Osteoblast (primary cell): Measurements from ENCODE around the gene PIP5K1B. TPM values are rescaled to one million over a fixed set of nuclear protein-coding genes. Genes with fewer than 3 reads are reported as not detected.

Experiments used
- DNase-seq: peaks from one replicate; pipeline ENCODE4 v3.0.0; 2011; ENCODE audit warnings: low spot score, mixed read lengths; ENCODE audit not compliant: insufficient read length; ENCODE audit errors: missing footprints
- H2AFZ ChIP-seq: 2 replicates; pipeline ENCODE4 v1.6.0; 2011; ENCODE audit warnings: mild to moderate bottlenecking, low read length
- H3K27ac ChIP-seq: 2 replicates; pipeline ENCODE4 v1.5.1; 2011; ENCODE audit warnings: mild to moderate bottlenecking, low read depth, low read length, moderate library complexity
- H3K27me3 ChIP-seq: 2 replicates; pipeline ENCODE4 v1.6.0; 2012; ENCODE audit warnings: mild to moderate bottlenecking, control low read depth, inconsistent platforms, low read length, moderate library complexity; ENCODE audit not compliant: insufficient read depth
- H3K36me3 ChIP-seq: 2 replicates; pipeline ENCODE4 v1.5.1; 2011; ENCODE audit warnings: mild to moderate bottlenecking, low read length, control low read depth, moderate library complexity; ENCODE audit not compliant: insufficient read depth
- H3K4me1 ChIP-seq: 2 replicates; pipeline ENCODE4 v1.5.1; 2011; ENCODE audit warnings: mild to moderate bottlenecking, low read length, control low read depth, moderate library complexity; ENCODE audit not compliant: insufficient read depth
- H3K4me2 ChIP-seq: 2 replicates; pipeline ENCODE4 v1.6.0; 2011; ENCODE audit warnings: mild to moderate bottlenecking, low read length; ENCODE audit not compliant: insufficient read depth
- H3K4me3 ChIP-seq: fragments of 200-600 bp; sonication (generic); 3 replicates; pipeline ENCODE4 v1.5.1; 2012; ENCODE audit warnings: mild to moderate bottlenecking, low read length, inconsistent platforms; ENCODE audit not compliant: insufficient read depth
- H3K79me2 ChIP-seq: 2 replicates; pipeline ENCODE4 v1.6.0; 2012; ENCODE audit warnings: mild to moderate bottlenecking, low read length, control low read depth, inconsistent platforms; ENCODE audit not compliant: insufficient read depth
- H3K9me3 ChIP-seq: 2 replicates; pipeline ENCODE4 v1.5.1; 2011; ENCODE audit warnings: low read depth, low read length, control low read depth
- H4K20me1 ChIP-seq: 2 replicates; pipeline ENCODE4 v1.6.0; 2012; ENCODE audit warnings: mild to moderate bottlenecking, low read length, control low read depth; ENCODE audit not compliant: insufficient read depth
- total RNA-seq: library from RNA; depleted of rRNA; stranded (reverse); fragments of >200 nt; gene quantifications from 2 replicates; pipeline ENCODE4 v1.2.3, GENCODE V29; 2012
- TF ChIP-seq, protein P1 (sequence below): IDR thresholded peaks from 2 replicates; pipeline ENCODE4 v1.5.1; 2011; ENCODE audit warnings: mild to moderate bottlenecking, low read depth, low read length, moderate library complexity; ENCODE audit errors: extremely low read depth

The PIP5K1B gene
- total RNA-seq, 1 donor: not detected

DNA sequence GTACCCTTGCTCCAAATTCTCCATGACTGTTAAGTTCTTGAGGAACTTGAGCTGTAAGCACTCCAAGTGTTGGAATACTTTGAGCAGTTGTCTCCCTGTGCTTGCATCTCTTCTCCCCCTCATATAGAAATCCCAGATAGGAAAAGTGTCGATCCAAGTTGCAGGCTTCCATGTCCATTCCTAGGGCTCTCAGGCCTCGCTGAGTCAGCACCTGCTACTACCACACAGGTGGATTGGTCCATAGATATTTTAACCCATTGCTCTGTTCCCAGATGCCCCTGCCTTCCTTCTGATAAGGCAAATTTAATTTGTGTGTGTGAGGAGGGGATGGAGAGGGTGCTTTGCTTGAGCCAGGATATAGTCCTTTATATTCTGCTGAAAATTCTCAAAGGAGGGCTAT is 95.8 kb downstream of the PIP5K1B start:
- H3K79me2 ChIP-seq: no peaks in the 10 kb centered on the region
- no peak for DNase-seq
- no peaks in the 10 kb centered on the region for H3K27me3 ChIP-seq
- TF ChIP-seq, protein P1, sequence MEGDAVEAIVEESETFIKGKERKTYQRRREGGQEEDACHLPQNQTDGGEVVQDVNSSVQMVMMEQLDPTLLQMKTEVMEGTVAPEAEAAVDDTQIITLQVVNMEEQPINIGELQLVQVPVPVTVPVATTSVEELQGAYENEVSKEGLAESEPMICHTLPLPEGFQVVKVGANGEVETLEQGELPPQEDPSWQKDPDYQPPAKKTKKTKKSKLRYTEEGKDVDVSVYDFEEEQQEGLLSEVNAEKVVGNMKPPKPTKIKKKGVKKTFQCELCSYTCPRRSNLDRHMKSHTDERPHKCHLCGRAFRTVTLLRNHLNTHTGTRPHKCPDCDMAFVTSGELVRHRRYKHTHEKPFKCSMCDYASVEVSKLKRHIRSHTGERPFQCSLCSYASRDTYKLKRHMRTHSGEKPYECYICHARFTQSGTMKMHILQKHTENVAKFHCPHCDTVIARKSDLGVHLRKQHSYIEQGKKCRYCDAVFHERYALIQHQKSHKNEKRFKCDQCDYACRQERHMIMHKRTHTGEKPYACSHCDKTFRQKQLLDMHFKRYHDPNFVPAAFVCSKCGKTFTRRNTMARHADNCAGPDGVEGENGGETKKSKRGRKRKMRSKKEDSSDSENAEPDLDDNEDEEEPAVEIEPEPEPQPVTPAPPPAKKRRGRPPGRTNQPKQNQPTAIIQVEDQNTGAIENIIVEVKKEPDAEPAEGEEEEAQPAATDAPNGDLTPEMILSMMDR: no peak
- H3K4me3 ChIP-seq: no peak overlapping the region
- H2AFZ ChIP-seq: no peak overlapping the region
- no peaks in the 10 kb centered on the region for H3K9me3 ChIP-seq
- no peak overlapping the region for H3K27ac ChIP-seq
- no peaks in the 10 kb centered on the region for H3K4me1 ChIP-seq
- H3K36me3 ChIP-seq: no peaks in the 10 kb centered on the region
- H3K4me2 ChIP-seq: no peak overlapping the region
- H4K20me1 ChIP-seq: no peaks in the 10 kb centered on the region

DNA sequence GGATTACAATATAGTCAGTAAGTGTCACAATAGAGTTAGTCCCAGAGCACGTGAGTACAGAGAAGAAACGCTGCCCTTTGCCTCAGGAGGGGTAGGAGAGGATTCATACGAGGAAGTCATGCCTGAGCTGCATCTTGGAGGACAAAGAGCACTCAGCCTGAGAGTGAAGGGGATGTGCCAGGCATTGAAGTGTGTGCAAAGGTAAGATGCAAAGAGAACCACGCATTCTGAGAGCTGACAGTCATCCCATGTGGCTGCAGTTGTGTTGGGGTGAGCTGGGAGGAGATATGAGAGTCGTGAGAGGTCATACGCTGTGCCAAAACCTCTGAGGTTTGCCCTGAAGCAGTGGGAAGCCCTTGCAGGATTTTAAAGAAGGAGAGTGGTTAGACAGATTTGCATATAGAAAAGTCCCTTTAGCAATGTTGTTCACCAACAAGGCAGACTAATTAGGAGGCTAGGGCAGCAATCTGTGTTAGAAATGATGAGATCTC is 97.5 kb downstream of the PIP5K1B start:
- Histone ChIP-seq H3K27ac (no peak overlapping the region), H4K20me1 (no peaks in the 10 kb centered on the region), H3K27me3 (no peaks in the 10 kb centered on the region), H2AFZ (no peak overlapping the region), H3K4me2 (no peak overlapping the region), H3K36me3 (no peaks in the 10 kb centered on the region), H3K4me1 (no peaks in the 10 kb centered on the region), H3K9me3 (no peaks in the 10 kb centered on the region), H3K4me3 (no peak overlapping the region), H3K79me2 (no peaks in the 10 kb centered on the region)
- no peak for DNase-seq
- TF ChIP-seq, protein P1: no peak

DNA sequence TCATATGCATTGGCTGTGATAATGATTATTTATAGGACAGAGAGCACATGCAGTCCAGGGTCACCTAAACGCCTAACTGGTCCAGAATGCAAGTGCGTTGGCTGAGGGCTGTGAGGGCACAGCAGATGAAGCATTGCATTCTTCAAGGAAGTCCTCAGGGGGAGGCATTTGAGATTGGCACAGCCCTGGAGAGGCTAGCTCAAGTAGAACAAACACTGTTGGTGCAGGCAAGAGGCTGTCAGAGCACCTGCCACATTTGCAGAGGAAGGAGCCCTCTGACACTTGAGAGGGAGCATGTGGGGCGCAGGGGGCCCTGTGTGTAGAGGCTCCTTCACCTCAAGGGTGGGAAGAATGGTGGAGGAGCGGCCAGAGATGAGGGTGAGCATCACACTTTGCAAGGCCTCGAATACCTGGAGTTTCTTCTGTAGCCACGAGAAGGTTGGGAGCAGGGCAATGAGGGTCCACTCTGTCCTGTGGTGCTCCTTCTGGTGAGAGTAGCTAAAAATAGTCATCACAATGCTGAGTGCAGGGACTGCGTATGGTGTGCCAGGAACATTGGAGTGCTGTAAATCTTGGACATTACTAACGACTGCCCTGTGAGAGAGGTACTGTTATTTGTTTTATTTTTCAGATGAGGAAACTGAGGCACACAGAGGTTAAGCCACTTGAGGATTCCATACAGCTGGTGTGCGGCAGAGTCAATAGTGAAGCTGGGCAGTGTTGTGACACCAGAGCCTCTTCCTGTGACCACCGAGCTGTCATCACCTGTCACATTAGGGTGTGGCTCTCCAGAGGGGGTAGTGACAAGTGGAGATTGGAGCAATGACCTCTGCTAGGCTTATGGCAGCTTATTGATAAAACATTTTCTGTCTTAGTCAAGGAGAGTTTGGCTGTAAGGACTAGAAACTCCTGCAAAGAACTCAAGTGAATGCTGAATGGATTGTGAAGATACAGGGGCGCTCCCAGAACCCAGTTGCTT is 100.2 kb downstream of the PIP5K1B start:
- H3K79me2 ChIP-seq: no peaks in the 10 kb centered on the region
- no peaks in the 10 kb centered on the region for H3K36me3 ChIP-seq
- DNase-seq: no peak
- H3K4me3 ChIP-seq: no peak overlapping the region
- H3K27me3 ChIP-seq: no peaks in the 10 kb centered on the region
- no peaks in the 10 kb centered on the region for H4K20me1 ChIP-seq
- no peak overlapping the region for H3K27ac ChIP-seq
- H2AFZ ChIP-seq: no peak overlapping the region
- H3K9me3 ChIP-seq: no peaks in the 10 kb centered on the region
- no peak overlapping the region for H3K4me2 ChIP-seq
- H3K4me1 ChIP-seq: no peaks in the 10 kb centered on the region
- TF ChIP-seq, protein P1: no peak

DNA sequence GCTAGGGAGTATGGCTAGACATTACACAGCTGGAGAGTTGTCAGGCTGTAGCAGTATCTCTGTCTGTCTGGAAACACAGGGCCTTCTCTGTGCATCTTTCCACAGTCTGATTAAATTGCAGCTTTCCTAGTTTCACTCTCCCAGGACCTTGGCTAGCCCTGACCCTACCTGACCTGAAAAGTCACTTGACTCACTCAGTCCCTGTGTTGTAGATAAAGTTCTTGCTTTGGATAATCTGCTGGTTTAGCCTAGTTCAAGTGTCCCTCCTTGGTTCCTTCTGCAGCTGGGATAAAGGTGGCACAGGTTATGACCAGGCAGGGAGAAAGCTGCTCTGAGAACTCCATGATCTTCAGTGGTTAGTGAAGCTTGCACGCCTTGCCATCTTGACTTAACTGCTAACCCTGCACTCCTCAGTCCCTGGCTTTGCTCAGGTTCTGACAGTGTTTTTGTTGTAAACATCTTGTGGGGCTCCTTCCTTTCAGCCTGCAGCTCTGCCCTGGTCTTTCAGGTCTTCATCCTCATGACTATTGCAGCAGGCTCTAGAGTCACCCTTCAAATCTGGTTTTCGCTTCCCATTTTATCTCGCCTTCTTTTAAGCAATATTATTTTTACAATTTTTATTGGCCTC is 101.0 kb downstream of the PIP5K1B start:
- Histone ChIP-seq H3K9me3 (no peaks in the 10 kb centered on the region), H3K4me1 (no peaks in the 10 kb centered on the region), H3K4me2 (no peak overlapping the region), H3K4me3 (no peak overlapping the region), H3K36me3 (no peaks in the 10 kb centered on the region), H3K79me2 (no peaks in the 10 kb centered on the region), H4K20me1 (no peaks in the 10 kb centered on the region), H3K27ac (no peak overlapping the region), H2AFZ (no peak overlapping the region), H3K27me3 (no peaks in the 10 kb centered on the region)
- TF ChIP-seq, protein P1: no peak
- DNase-seq: no peak
